Stomach (tissue), 4 donors: ENCODE measurements around the gene PRKACA.

Experiments
- CTCF ChIP-seq, 7 experiments: fragments of 450-650 bp in 4 of 7; fragments of 200-600 bp in 3 of 7; sonication (generic) in 3 of 7; IDR thresholded peaks; one replicate each; pipeline ENCODE4 v1.5.1; 2016 to 2019; ENCODE audit warnings: antibody characterized with exemption in 7 of 7, control low read depth in 2 of 7, mild to moderate bottlenecking in 1 of 7
- EP300 ChIP-seq: sonication (generic); formaldehyde crosslinking; IDR thresholded peaks from one replicate; pipeline ENCODE4 v1.6.1; 2017; ENCODE audit warnings: antibody characterized with exemption
- POLR2A ChIP-seq, 4 donors: fragments of 450-650 bp; IDR thresholded peaks; one replicate each; pipeline ENCODE4 v1.6.1; 2016; ENCODE audit warnings: antibody characterized with exemption in 4 of 4, control low read depth in 2 of 4, mild to moderate bottlenecking in 1 of 4, moderate library complexity in 1 of 4

GRCh38 chr19:14051980-14052379 is 65.6 kb downstream of the PRKACA start:
- TF ChIP-seq CTCF (IDR thresholded peaks at IDR 0.05) (no peak), EP300 (no peak), POLR2A (IDR thresholded peaks at IDR 0.05) (no peak)
